OCI-LY7 (cell line): ENCODE data around the gene ABCC10. TPM values are rescaled to one million over a fixed set of nuclear protein-coding genes. Genes with fewer than 3 reads are reported as not detected.

Source experiments
- BruUV-seq: library from RNA; stranded (reverse); fragments of 400-500 nt; replicated peaks from 2 replicates; lab custom pipeline; 2021; lab: Mats Ljungman, UMichigan
- CTCF ChIA-PET: fragments of 300-600 bp; sonication (Branson Sonifier 250); formaldehyde crosslinking; loops from one replicate; lab custom pipeline; 2022; ENCODE audit warnings: antibody characterized with exemption; ENCODE audit not compliant: unreplicated experiment; lab: Charles Lee
- POLR2A ChIA-PET: fragments of 300-600 bp; sonication (Branson Sonifier 250); formaldehyde crosslinking; loops from one replicate; lab custom pipeline; 2022; ENCODE audit warnings: antibody characterized with exemption; lab: Charles Lee
- DNase-seq: peaks from one replicate; pipeline ENCODE4 v3.0.0-alpha.2; 2015; ENCODE audit warnings: low spot score
- H2AFZ ChIP-seq: fragments of 200-600 bp; sonication (generic), shearing (Covaris generic); 2 replicates; pipeline ENCODE4 v1.6.1; 2014; ENCODE audit warnings: mild to moderate bottlenecking, antibody characterized with exemption, low read length, moderate library complexity
- H3K27ac ChIP-seq: fragments of 200-600 bp; sonication (generic); 2 replicates; pipeline ENCODE4 v1.5.1; 2014; ENCODE audit warnings: mixed run types, low read depth, mild to moderate bottlenecking, moderate library complexity, low read length, inconsistent platforms; ENCODE audit not compliant: poor library complexity, severe bottlenecking
- H3K36me3 ChIP-seq: fragments of 200-600 bp; sonication (generic); 2 replicates; pipeline ENCODE4 v1.6.1; 2014; ENCODE audit warnings: mild to moderate bottlenecking, antibody characterized with exemption, low read length, moderate library complexity, mixed read lengths; ENCODE audit not compliant: insufficient read depth
- H3K4me1 ChIP-seq: fragments of 200-600 bp; sonication (generic); 2 replicates; pipeline ENCODE4 v1.5.1; 2014; ENCODE audit warnings: mild to moderate bottlenecking, low read length; ENCODE audit not compliant: insufficient read depth, poor library complexity, severe bottlenecking
- H3K4me2 ChIP-seq: fragments of 200-600 bp; sonication (generic); 2 replicates; pipeline ENCODE4 v1.6.1; 2014; ENCODE audit warnings: mild to moderate bottlenecking, low read length
- H3K4me3 ChIP-seq: fragments of 200-600 bp; sonication (generic); 2 replicates; pipeline ENCODE4 v1.5.1; 2014; ENCODE audit warnings: mild to moderate bottlenecking, low read depth, low read length; ENCODE audit not compliant: poor library complexity, severe bottlenecking
- H3K79me2 ChIP-seq: fragments of 200-600 bp; sonication (generic); 2 replicates; pipeline ENCODE4 v1.6.1; 2016; ENCODE audit warnings: low read depth, mild to moderate bottlenecking, low read length, moderate library complexity, mixed read lengths; ENCODE audit not compliant: insufficient read depth
- H3K9me2 ChIP-seq: fragments of 200-600 bp; sonication (generic); 2 replicates; pipeline ENCODE4 v1.6.1; 2016; ENCODE audit warnings: mild to moderate bottlenecking, low read length, mixed read lengths; ENCODE audit not compliant: insufficient read depth
- H3K9me3 ChIP-seq: fragments of 200-600 bp; sonication (generic); 2 replicates; pipeline ENCODE4 v1.6.1; 2014; ENCODE audit warnings: mild to moderate bottlenecking, mixed run types, low read length, mixed read lengths
- H4K20me1 ChIP-seq: fragments of 200-600 bp; sonication (generic); 2 replicates; pipeline ENCODE4 v1.6.1; 2014; ENCODE audit warnings: mild to moderate bottlenecking, antibody characterized with exemption, low read length, moderate library complexity, mixed read lengths; ENCODE audit not compliant: insufficient read depth
- EZH2phosphoT487 ChIP-seq: fragments of 200-600 bp; sonication (generic); IDR thresholded peaks from 2 replicates; pipeline ENCODE4 v1.6.1; 2018; ENCODE audit warnings: low read depth, borderline replicate concordance, mild to moderate bottlenecking, mixed run types, antibody characterized with exemption, low read length, moderate library complexity, mixed read lengths
- intact Hi-C: fragments of 100-400 bp; cut with micrococcal nuclease; formaldehyde crosslinking; loops from one replicate; pipeline ENCODE4 v1.10.0; 2022; ENCODE audit not compliant: unreplicated experiment
- total RNA-seq, 2 experiments: library from RNA; depleted of rRNA in 1 of 2; stranded (reverse); fragments of >200 nt in 1 of 2; shearing (Covaris generic) in 1 of 2; gene quantifications; 2 replicates each; pipeline ENCODE4 v1.2.3, GENCODE V29; 2014 to 2022
- TF ChIP-seq, protein P1 (sequence below): fragments of 200-600 bp; sonication (generic); conservative IDR thresholded peaks from 2 replicates; pipeline ENCODE4 v1.5.1; 2014; ENCODE audit warnings: mild to moderate bottlenecking, antibody characterized with exemption, low read length, moderate library complexity, mixed read lengths

ABCC10 gene
- total RNA-seq, 2 experiments from 2014 or later: 11.4 to 31.1 TPM

DNA sequence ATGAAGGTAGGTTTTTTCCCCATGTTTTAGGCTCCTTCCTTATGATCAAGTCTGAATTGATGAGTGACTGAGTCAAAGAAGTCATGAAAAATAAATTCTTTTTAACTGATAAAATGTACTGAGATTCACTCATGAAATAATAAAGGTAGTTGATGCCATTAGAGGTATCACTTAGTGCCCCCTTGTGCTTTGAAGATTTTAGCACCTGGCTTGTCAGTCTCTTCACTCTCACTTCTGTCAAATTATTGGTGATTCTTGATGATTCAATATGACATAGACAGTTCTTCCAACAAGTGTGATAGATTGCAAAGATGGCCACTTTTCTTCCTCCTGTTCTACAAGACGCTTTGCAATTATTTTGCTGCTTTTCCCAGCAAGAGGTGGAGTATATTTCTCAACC lies 32.2 kb downstream of the ABCC10 start:
- CTCF ChIA-PET: no interaction called here
- intact Hi-C loops: no loop called here
- Histone ChIP-seq H3K9me2 (no peaks in the 10 kb centered on the region), H4K20me1 (no peaks in the 10 kb centered on the region), H3K27ac (no peak overlapping the region), H3K36me3 (no peaks in the 10 kb centered on the region), H2AFZ (no peak overlapping the region), H3K4me2 (no peak overlapping the region), H3K4me1 (no peaks in the 10 kb centered on the region), H3K79me2 (no peaks in the 10 kb centered on the region), H3K4me3 (no peak overlapping the region), H3K9me3 (no peaks in the 10 kb centered on the region)
- POLR2A ChIA-PET: interaction anchor here (0.6 to 0.8 kb wide), 3 partner anchors 12 to 137 kb away, joined by 3 to 6 read pairs (median 5); no protein-coding TSS in a partner anchor
- no peak for DNase-seq
- TF ChIP-seq, protein P1, sequence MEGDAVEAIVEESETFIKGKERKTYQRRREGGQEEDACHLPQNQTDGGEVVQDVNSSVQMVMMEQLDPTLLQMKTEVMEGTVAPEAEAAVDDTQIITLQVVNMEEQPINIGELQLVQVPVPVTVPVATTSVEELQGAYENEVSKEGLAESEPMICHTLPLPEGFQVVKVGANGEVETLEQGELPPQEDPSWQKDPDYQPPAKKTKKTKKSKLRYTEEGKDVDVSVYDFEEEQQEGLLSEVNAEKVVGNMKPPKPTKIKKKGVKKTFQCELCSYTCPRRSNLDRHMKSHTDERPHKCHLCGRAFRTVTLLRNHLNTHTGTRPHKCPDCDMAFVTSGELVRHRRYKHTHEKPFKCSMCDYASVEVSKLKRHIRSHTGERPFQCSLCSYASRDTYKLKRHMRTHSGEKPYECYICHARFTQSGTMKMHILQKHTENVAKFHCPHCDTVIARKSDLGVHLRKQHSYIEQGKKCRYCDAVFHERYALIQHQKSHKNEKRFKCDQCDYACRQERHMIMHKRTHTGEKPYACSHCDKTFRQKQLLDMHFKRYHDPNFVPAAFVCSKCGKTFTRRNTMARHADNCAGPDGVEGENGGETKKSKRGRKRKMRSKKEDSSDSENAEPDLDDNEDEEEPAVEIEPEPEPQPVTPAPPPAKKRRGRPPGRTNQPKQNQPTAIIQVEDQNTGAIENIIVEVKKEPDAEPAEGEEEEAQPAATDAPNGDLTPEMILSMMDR: peak; percentile 55; the same call in 1 of the 2 replicates
- TF ChIP-seq EZH2phosphoT487: no peak
- no TSS peak for BruUV-seq

DNA sequence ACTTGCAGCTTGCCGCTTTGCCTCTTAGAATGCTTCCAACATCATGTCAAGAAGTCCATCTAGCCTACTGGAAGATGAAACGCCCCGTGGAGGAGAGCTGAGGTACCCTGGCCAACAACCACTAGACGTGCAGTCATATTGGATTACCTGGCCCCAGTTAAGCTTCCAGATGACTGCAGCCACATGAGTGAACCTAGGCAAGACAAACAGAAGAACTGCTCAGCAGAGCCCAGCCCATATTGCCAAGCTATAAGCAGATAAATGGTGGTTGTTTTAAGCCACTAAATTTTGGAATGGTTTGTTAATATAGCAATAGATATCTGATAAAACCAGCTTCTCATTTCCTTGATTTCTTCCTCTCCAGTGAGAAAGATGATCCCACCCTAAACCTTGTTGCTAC lies 32.7 kb downstream of the ABCC10 start:
- POLR2A ChIA-PET: interaction anchor here (0.6 to 0.8 kb wide), 3 partner anchors 11 to 137 kb away, joined by 3 to 6 read pairs (median 5); no protein-coding TSS in a partner anchor
- TF ChIP-seq EZH2phosphoT487: no peak
- TF ChIP-seq, protein P1: no peak
- Histone ChIP-seq H3K4me1 (no peaks in the 10 kb centered on the region), H3K9me3 (no peaks in the 10 kb centered on the region), H3K36me3 (no peaks in the 10 kb centered on the region), H3K9me2 (no peaks in the 10 kb centered on the region), H3K79me2 (no peaks in the 10 kb centered on the region), H3K27ac (no peak overlapping the region), H3K4me3 (no peak overlapping the region), H2AFZ (no peak overlapping the region), H4K20me1 (no peaks in the 10 kb centered on the region), H3K4me2 (no peak overlapping the region)
- BruUV-seq: no TSS peak
- CTCF ChIA-PET: no interaction called here
- intact Hi-C loops: no loop called here
- DNase-seq: no peak

DNA sequence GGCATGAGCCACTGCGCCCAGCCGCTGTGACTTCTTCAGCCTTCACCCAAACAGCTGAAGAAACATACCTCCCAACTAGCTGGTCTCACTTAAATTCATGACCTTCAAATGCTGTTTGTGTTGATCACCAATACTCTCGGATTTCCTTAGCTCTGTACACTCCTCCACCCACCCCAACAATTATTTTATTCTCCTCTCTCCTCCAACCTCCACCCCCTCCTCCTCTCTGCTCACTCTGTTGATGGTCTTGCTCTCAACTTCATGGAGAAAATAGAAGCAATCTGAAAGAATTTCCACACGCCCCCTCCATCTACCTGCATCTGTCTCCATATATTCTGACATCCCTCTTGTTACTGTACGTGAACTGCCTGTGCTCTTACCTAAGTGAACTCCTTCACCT lies 34.6 kb downstream of the ABCC10 start:
- TF ChIP-seq, protein P1: no peak
- TF ChIP-seq EZH2phosphoT487: no peak
- H3K36me3 ChIP-seq: no peaks in the 10 kb centered on the region
- CTCF ChIA-PET: no interaction called here
- H2AFZ ChIP-seq: no peak overlapping the region
- no peak overlapping the region for H3K27ac ChIP-seq
- H3K9me2 ChIP-seq: no peaks in the 10 kb centered on the region
- BruUV-seq: no TSS peak
- H3K9me3 ChIP-seq: no peaks in the 10 kb centered on the region
- POLR2A ChIA-PET: no interaction called here
- DNase-seq: no peak
- H3K4me1 ChIP-seq: no peaks in the 10 kb centered on the region
- no peak overlapping the region for H3K4me2 ChIP-seq
- intact Hi-C loops: no loop called here
- no peak overlapping the region for H3K4me3 ChIP-seq
- no peaks in the 10 kb centered on the region for H3K79me2 ChIP-seq
- no peaks in the 10 kb centered on the region for H4K20me1 ChIP-seq
